HCT116 (cell line): ENCODE measurements around the gene LACTB. TPM values are rescaled to one million over a fixed set of nuclear protein-coding genes. Genes with fewer than 3 reads are reported as not detected.

Source experiments
- ATAC-seq: fragments of 200-7000 bp; cut with Tn5 transposase; 2 replicates; pipeline ENCODE4 v1.9.1; 2020; ENCODE audit warnings: mild to moderate bottlenecking, moderate library complexity
- BruUV-seq: library from RNA; stranded (reverse); fragments of 400-500 nt; replicated peaks from 2 replicates; lab custom pipeline; 2021; lab: Mats Ljungman, UMichigan
- CTCF ChIA-PET: fragments of 300-600 bp; sonication (Branson Sonifier 250); formaldehyde crosslinking; loops from one replicate; lab custom pipeline; 2021; ENCODE audit warnings: antibody characterized with exemption; lab: Charles Lee
- POLR2A ChIA-PET: fragments of 300-600, 350-600 bp; sonication (Branson Sonifier 250); formaldehyde crosslinking; loops from one replicate; lab custom pipeline; 2021; ENCODE audit warnings: antibody characterized with exemption; lab: Charles Lee
- RAD21 ChIA-PET, 2 experiments: fragments of 300-600 bp; sonication (Branson Sonifier 250); formaldehyde crosslinking; loops; one replicate each; lab custom pipeline; 2023; ENCODE audit warnings: low total read pairs in 2 of 2; ENCODE audit not compliant: uncharacterized antibody in 2 of 2, unreplicated experiment in 2 of 2, low non-redundant PET in 1 of 2; lab: Charles Lee
- DNase-seq: peaks from one replicate; pipeline ENCODE4 v3.0.0-alpha.2; 2010; ENCODE audit warnings: low read depth, low spot score
- H2AFZ ChIP-seq: fragments of 200-600 bp; shearing (Covaris generic), sonication (generic); 2 replicates; pipeline ENCODE4 v1.6.1; 2017; ENCODE audit warnings: low read depth, mixed run types, mixed read lengths, antibody characterized with exemption, low read length; ENCODE audit not compliant: poor library complexity, severe bottlenecking
- H3K27ac ChIP-seq: 2 replicates; pipeline ENCODE4 v1.5.1; 2012; ENCODE audit warnings: low read depth, low read length
- H3K27me3 ChIP-seq: fragments of 200-600 bp; sonication (generic); 2 replicates; pipeline ENCODE4 v1.6.1; 2016; ENCODE audit warnings: mixed run types, low read length, mixed read lengths; ENCODE audit not compliant: insufficient read depth
- H3K36me3 ChIP-seq, 2 experiments: fragments of 200-500 bp in 1 of 2; fragments of 200-600 bp in 1 of 2; sonication (Bioruptor generic) in 1 of 2; sonication (generic) in 1 of 2; 2 replicates each; pipeline versions ENCODE4 v1.5.1 to v1.6.1; 2014 to 2016; ENCODE audit warnings: low read length in 2 of 2, inconsistent platforms in 1 of 2, mixed read lengths in 1 of 2, mixed run types in 1 of 2; ENCODE audit not compliant: insufficient read depth in 2 of 2, control insufficient read depth in 1 of 2
- H3K4me1 ChIP-seq, 2 experiments: fragments of 200-600 bp in 1 of 2; sonication (generic) in 1 of 2; 2 replicates each; pipeline versions ENCODE4 v1.5.1 to v1.6.1; 2012 to 2017; ENCODE audit warnings: low read length in 2 of 2, inconsistent platforms in 1 of 2, mild to moderate bottlenecking in 1 of 2, mixed read lengths in 1 of 2, mixed run types in 1 of 2, moderate library complexity in 1 of 2; ENCODE audit not compliant: insufficient read depth in 2 of 2, control insufficient read depth in 1 of 2
- H3K4me2 ChIP-seq: fragments of 200-600 bp; sonication (generic); 2 replicates; pipeline ENCODE4 v1.6.1; 2017; ENCODE audit warnings: mixed run types, low read length, mixed read lengths
- H3K4me3 ChIP-seq, 2 experiments: fragments of 200-600 bp in 1 of 2; sonication (generic) in 1 of 2; replicated peaks in 1 of 2; 2 replicates each; pipeline ENCODE4 v1.5.1; 2011 to 2016; ENCODE audit warnings: low read length in 2 of 2, control low read depth in 1 of 2, low read depth in 1 of 2, mild to moderate bottlenecking in 1 of 2, mixed read lengths in 1 of 2, mixed run types in 1 of 2
- H3K79me2 ChIP-seq: fragments of 200-600 bp; sonication (generic); 2 replicates; pipeline ENCODE4 v1.6.1; 2017; ENCODE audit warnings: mild to moderate bottlenecking, mixed run types, low read length, moderate library complexity, mixed read lengths; ENCODE audit not compliant: insufficient read depth
- H3K9ac ChIP-seq: fragments of 200-600 bp; sonication (generic); 2 replicates; pipeline ENCODE4 v1.6.1; 2016; ENCODE audit warnings: low read length, mixed read lengths
- H3K9me2 ChIP-seq: fragments of 200-600 bp; sonication (generic), shearing (Covaris generic); 2 replicates; pipeline ENCODE4 v1.6.1; 2017; ENCODE audit warnings: mixed run types, mild to moderate bottlenecking, moderate library complexity; ENCODE audit not compliant: insufficient read depth
- H3K9me3 ChIP-seq, 2 experiments: fragments of 200-500 bp in 1 of 2; fragments of 200-600 bp in 1 of 2; sonication (Bioruptor generic) in 1 of 2; sonication (generic) in 1 of 2; 2 replicates each; pipeline ENCODE4 v1.6.1; 2014 to 2017; ENCODE audit warnings: low read length in 2 of 2, mixed read lengths in 2 of 2, inconsistent platforms in 1 of 2, low read depth in 1 of 2, mild to moderate bottlenecking in 1 of 2, mixed run types in 1 of 2, moderate library complexity in 1 of 2; ENCODE audit not compliant: control insufficient read depth in 1 of 2, insufficient read depth in 1 of 2
- H4K20me1 ChIP-seq: fragments of 200-600 bp; sonication (generic), shearing (Covaris generic); 2 replicates; pipeline ENCODE4 v1.6.1; 2017; ENCODE audit warnings: mixed run types, mild to moderate bottlenecking, moderate library complexity; ENCODE audit not compliant: insufficient read depth
- CBX3 ChIP-seq: IDR thresholded peaks from 2 replicates; pipeline ENCODE4 v1.6.1; 2012; ENCODE audit warnings: low read depth
- EGR1 ChIP-seq: IDR thresholded peaks from 2 replicates; pipeline ENCODE4 v1.6.1; 2012; ENCODE audit warnings: low read depth
- ELF1 ChIP-seq: IDR thresholded peaks from 2 replicates; pipeline ENCODE4 v1.6.1; 2012; ENCODE audit warnings: low read depth, borderline replicate concordance
- EZH2 ChIP-seq: fragments of 200-600 bp; sonication (generic); IDR thresholded peaks from 2 replicates; pipeline ENCODE4 v1.6.1; 2017; ENCODE audit warnings: antibody characterized with exemption, mixed run types
- EZH2phosphoT487 ChIP-seq: fragments of 200-600 bp; IDR thresholded peaks from 2 replicates; pipeline ENCODE4 v1.6.1; 2018; ENCODE audit warnings: antibody characterized with exemption, borderline replicate concordance
- POLR2A ChIP-seq: IDR thresholded peaks from 2 replicates; pipeline ENCODE4 v1.7.0; 2011; ENCODE audit warnings: borderline replicate concordance; ENCODE audit not compliant: insufficient read depth, insufficient read length; ENCODE audit errors: extremely low read depth
- POLR2AphosphoS5 ChIP-seq: IDR thresholded peaks from 2 replicates; pipeline ENCODE4 v1.6.1; 2011; ENCODE audit warnings: mild to moderate bottlenecking, low read depth, low read length, moderate library complexity
- RAD21 ChIP-seq: IDR thresholded peaks from 2 replicates; pipeline ENCODE4 v1.6.1; 2012; ENCODE audit warnings: low read depth, mild to moderate bottlenecking
- SP1 ChIP-seq: IDR thresholded peaks from 2 replicates; pipeline ENCODE4 v1.6.1; 2012; ENCODE audit warnings: low read depth
- SRF ChIP-seq: IDR thresholded peaks from 2 replicates; pipeline ENCODE4 v1.6.1; 2012; ENCODE audit warnings: low read depth
- TCF7L2 ChIP-seq: IDR thresholded peaks from 2 replicates; pipeline ENCODE4 v1.7.0; 2011; ENCODE audit warnings: borderline replicate concordance, inconsistent platforms; ENCODE audit not compliant: insufficient read depth, insufficient read length; ENCODE audit errors: extremely low read depth
- YY1 ChIP-seq: IDR thresholded peaks from 2 replicates; pipeline ENCODE4 v1.6.1; 2011; ENCODE audit warnings: low read length, low read depth, moderate library complexity, mild to moderate bottlenecking; ENCODE audit not compliant: insufficient replicate concordance; ENCODE audit errors: extremely low read depth
- ZFX ChIP-seq: fragments of 450-650 bp; IDR thresholded peaks from 2 replicates; pipeline ENCODE4 v1.6.1; 2017
- ZNF274 ChIP-seq: fragments of 200-500 bp; sonication (Bioruptor generic); IDR thresholded peaks from 2 replicates; pipeline ENCODE4 v1.6.1; 2014; ENCODE audit warnings: mild to moderate bottlenecking, low read depth, low read length, inconsistent platforms
- intact Hi-C: fragments of 100-400 bp; cut with micrococcal nuclease; formaldehyde crosslinking; loops from 2 replicates; pipeline ENCODE4 v1.10.0; 2022
- total RNA-seq: library from RNA; stranded (reverse); gene quantifications from one replicate; pipeline ENCODE4 v1.2.1, GENCODE V29; 2021; ENCODE audit not compliant: unreplicated experiment
- TF ChIP-seq, protein P1 (sequence below), 3 experiments: fragments of 200-600 bp in 1 of 3; sonication (generic) in 1 of 3; IDR thresholded peaks in 2 of 3; conservative IDR thresholded peaks in 1 of 3; 2 replicates each; pipeline ENCODE4 v1.5.1; 2012 to 2017; ENCODE audit warnings: low read depth in 2 of 3, low read length in 2 of 3, antibody characterized with exemption in 1 of 3, borderline replicate concordance in 1 of 3, control low read depth in 1 of 3, mild to moderate bottlenecking in 1 of 3, mixed read lengths in 1 of 3, mixed run types in 1 of 3, moderate library complexity in 1 of 3; ENCODE audit not compliant: insufficient read depth in 1 of 3

Gene LACTB
- total RNA-seq, 1 experiment from 2014 or later, result 7.6 TPM

DNA sequence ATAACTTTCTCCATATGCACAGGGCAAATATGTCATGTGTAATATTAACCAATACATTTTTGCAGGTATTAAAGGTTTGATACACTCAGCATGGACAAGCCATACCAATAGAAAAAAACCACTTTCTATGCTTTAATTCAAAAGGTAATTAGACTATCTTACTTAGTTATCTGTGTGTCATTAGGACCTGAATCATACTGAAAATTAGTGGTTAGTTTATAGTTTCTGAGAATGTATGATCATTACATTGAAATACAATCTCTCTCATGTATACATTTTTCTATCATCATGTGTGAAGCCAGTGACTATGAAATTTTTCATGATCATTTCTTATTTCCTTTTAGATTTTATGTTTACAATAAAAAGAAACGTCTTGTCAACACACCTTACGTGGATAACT is 19.3 kb downstream of the LACTB start:
- RAD21 ChIA-PET, result no interaction called here
- no peak overlapping the region for H3K4me2 ChIP-seq
- DNase-seq (no peak), ATAC-seq (no peak)
- TF ChIP-seq ZFX, result no peak
- no peak for TF ChIP-seq EZH2phosphoT487
- no peak overlapping the region for H3K4me3 ChIP-seq
- H4K20me1 ChIP-seq, result no peaks in the 10 kb centered on the region
- H3K9me3 ChIP-seq, result no peaks in the 10 kb centered on the region
- CTCF ChIA-PET, result no interaction called here
- no peak overlapping the region for H3K27ac ChIP-seq
- H3K9me2 ChIP-seq, result no peaks in the 10 kb centered on the region
- H3K9ac ChIP-seq, result no peak overlapping the region
- intact Hi-C loops, result no loop called here
- H3K79me2 ChIP-seq, result no peaks in the 10 kb centered on the region
- POLR2A ChIA-PET, result no interaction called here
- no peaks in the 10 kb centered on the region for H3K4me1 ChIP-seq
- no peak overlapping the region for H2AFZ ChIP-seq
- no peaks in the 10 kb centered on the region for H3K27me3 ChIP-seq
- no TSS peak for BruUV-seq
- H3K36me3 ChIP-seq, result no peaks in the 10 kb centered on the region

DNA sequence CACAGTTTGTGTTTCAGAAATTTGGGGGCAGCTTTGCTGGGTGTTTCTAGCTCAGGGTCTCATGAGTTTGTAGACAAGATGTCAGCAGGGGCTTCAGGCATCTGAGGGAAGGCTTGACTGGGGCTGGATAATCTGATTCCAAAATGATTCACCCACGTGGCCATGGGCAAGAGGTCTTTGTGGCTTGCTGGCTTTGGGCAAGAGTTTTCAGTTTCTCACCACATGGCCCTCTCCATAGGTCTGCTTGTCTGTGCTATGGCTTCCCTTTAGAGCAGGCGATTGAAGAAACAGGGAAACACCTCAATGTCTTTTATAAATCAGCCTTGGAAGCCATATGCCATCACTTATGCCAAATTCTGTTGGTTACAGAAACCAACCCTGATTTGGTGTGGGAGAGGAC is 23.8 kb downstream of the LACTB start:
- Histone ChIP-seq H3K9ac (no peak overlapping the region), H3K4me1 (no peaks in the 10 kb centered on the region), H3K9me2 (no peaks in the 10 kb centered on the region)
- ATAC-seq, result no peak
- TF ChIP-seq ELF1 (no peak), POLR2AphosphoS5 (no peak), POLR2A (no peak), RAD21 (no peak), YY1 (no peak), ZFX (no peak), TCF7L2 (no peak), SP1 (no peak), CBX3 (no peak), ZNF274 (no peak), EZH2 (no peak), EGR1 (no peak), SRF (no peak)
- TF ChIP-seq, protein P1, sequence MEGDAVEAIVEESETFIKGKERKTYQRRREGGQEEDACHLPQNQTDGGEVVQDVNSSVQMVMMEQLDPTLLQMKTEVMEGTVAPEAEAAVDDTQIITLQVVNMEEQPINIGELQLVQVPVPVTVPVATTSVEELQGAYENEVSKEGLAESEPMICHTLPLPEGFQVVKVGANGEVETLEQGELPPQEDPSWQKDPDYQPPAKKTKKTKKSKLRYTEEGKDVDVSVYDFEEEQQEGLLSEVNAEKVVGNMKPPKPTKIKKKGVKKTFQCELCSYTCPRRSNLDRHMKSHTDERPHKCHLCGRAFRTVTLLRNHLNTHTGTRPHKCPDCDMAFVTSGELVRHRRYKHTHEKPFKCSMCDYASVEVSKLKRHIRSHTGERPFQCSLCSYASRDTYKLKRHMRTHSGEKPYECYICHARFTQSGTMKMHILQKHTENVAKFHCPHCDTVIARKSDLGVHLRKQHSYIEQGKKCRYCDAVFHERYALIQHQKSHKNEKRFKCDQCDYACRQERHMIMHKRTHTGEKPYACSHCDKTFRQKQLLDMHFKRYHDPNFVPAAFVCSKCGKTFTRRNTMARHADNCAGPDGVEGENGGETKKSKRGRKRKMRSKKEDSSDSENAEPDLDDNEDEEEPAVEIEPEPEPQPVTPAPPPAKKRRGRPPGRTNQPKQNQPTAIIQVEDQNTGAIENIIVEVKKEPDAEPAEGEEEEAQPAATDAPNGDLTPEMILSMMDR (IDR thresholded peaks at IDR 0.05 in 2 of 3, conservative IDR thresholded peaks at IDR 0.05 in 1 of 3; ENCODE audit: borderline replicate concordance in 1 of 3, insufficient read depth in 1 of 3, low read depth in 2 of 3, low read length in 2 of 3), result no peak
- TF ChIP-seq, all 23 proteins: peak for 0
- Histone ChIP-seq H4K20me1 (no peaks in the 10 kb centered on the region), H3K36me3 (no peaks in the 10 kb centered on the region; a peak in 1 of 4 replicates), H3K27ac (no peak overlapping the region), H3K4me2 (no peak overlapping the region), H3K4me3 (no peak overlapping the region), H3K27me3 (no peaks in the 10 kb centered on the region), H2AFZ (no peak overlapping the region), H3K79me2 (no peaks in the 10 kb centered on the region), H3K9me3 (no peaks in the 10 kb centered on the region)
- intact Hi-C loops, result no loop called here
- CTCF ChIA-PET, result no interaction called here
- RAD21 ChIA-PET, result no interaction called here
- POLR2A ChIA-PET, result no interaction called here
- no peak for DNase-seq
- no TSS peak for BruUV-seq
